ENCODE data around the gene MACROD1. TPM values are rescaled to one million over a fixed set of nuclear protein-coding genes. Genes with fewer than 3 reads are reported as not detected.

MACROD1 gene
- total and polyA plus RNA-seq, 2 of the 13 experiments (the other 11 are each of a cell fraction or from before 2014, with no cell fraction given): 23.1 to 34.5 TPM

DNA sequence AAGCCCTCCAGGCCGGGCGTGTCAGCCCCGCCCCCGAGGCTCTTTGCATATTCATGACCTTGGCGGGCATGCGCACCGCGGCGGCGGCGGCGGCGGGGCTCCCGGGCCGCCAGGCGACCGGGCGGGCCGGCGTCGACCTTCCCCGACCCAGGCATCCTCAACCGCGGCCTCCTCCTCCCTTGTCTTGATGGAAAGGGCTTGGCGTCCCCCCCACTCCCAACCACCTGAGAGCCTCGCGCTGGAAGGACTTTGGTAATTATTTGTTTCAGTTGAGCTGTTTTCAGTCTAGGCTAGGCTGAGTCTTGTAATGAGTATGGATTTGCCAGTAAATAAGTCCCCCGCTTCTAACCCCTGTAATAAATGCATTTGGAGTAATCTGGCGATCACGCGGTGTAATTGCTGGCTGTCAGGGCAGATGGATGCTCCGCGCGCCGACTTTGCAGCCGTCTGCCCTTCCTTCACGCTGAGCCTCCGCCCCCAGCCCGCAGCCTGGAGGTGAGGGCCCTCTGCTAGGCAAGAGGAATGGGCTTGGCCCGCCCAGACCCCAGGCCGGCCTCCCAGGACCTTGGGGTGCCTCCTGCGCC is 105.0 kb downstream of the MACROD1 start:
- ATAC-seq (no peak; the same call in 2 of the 3 replicates), DNase-seq (ENCODE audit: low spot score) (no peak), FAIRE-seq (no peak)
- H2AFZ ChIP-seq (ENCODE audit: low read length): no peak overlapping the region
- H3K4me2 ChIP-seq (ENCODE audit: low read depth, low read length): peak overlapping the region; percentile 32; the same call in 1 of the 2 replicates
- no peak overlapping the region for H3K9ac ChIP-seq (ENCODE audit: insufficient read depth, low read depth, low read length)
- intact Hi-C loops (cut with micrococcal nuclease; ENCODE audit: unreplicated experiment) (no loop called here), in situ Hi-C loops (cut with HindIII; ENCODE audit: extremely low pct_ligation_motif_present, low pct_unique_long_range_greater_than_20kb) (no loop called here)
- peaks cover 4% of the 10 kb centered on the region; the same call in 1 of the 2 replicates for H4K20me1 ChIP-seq (ENCODE audit: insufficient read depth, low read length)
- H3K36me3 ChIP-seq (replicated peaks in 1 of 2; ENCODE audit: control insufficient read depth in 1 of 2, insufficient read depth in 2 of 2, low read length in 2 of 2): no peaks in the 10 kb centered on the region
- no TSS peak for BruUV-seq (replicated peaks)
- WGBS (ENCODE audit: low lambda C conversion rate): 86% methylated on average over 20 of the region's 42 CpGs
- CTCF ChIA-PET (ENCODE audit: low intra/inter-chr PET ratio, low total read pairs): no interaction called here
- H3K27me3 ChIP-seq (ENCODE audit: control insufficient read depth in 1 of 2, insufficient read depth in 2 of 2, low read length in 2 of 2): no peaks in the 10 kb centered on the region
- no peak overlapping the region for H3K27ac ChIP-seq (ENCODE audit: extremely low read length, insufficient read depth, low read length)
- H3K4me1 ChIP-seq (ENCODE audit: insufficient read depth, low read length): no peaks in the 10 kb centered on the region
- POLR2A ChIA-PET: no interaction called here
- no peak overlapping the region for H3K4me3 ChIP-seq (replicated peaks in 1 of 3; ENCODE audit: insufficient read depth in 1 of 3, low read depth in 2 of 3, low read length in 3 of 3)
- H3K79me2 ChIP-seq (ENCODE audit: insufficient read depth, low read length): no peaks in the 10 kb centered on the region
- no peaks in the 10 kb centered on the region for H3K9me3 ChIP-seq (ENCODE audit: low read length)
- TF ChIP-seq, protein P1, sequence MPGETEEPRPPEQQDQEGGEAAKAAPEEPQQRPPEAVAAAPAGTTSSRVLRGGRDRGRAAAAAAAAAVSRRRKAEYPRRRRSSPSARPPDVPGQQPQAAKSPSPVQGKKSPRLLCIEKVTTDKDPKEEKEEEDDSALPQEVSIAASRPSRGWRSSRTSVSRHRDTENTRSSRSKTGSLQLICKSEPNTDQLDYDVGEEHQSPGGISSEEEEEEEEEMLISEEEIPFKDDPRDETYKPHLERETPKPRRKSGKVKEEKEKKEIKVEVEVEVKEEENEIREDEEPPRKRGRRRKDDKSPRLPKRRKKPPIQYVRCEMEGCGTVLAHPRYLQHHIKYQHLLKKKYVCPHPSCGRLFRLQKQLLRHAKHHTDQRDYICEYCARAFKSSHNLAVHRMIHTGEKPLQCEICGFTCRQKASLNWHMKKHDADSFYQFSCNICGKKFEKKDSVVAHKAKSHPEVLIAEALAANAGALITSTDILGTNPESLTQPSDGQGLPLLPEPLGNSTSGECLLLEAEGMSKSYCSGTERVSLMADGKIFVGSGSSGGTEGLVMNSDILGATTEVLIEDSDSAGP (CRISPR knock-in tag; IDR thresholded peaks at IDR 0.05; ENCODE audit: borderline replicate concordance): no peak
- TF ChIP-seq ATM (IDR thresholded peaks at IDR 0.05; ENCODE audit: borderline replicate concordance): no peak
- TF ChIP-seq, protein P2, sequence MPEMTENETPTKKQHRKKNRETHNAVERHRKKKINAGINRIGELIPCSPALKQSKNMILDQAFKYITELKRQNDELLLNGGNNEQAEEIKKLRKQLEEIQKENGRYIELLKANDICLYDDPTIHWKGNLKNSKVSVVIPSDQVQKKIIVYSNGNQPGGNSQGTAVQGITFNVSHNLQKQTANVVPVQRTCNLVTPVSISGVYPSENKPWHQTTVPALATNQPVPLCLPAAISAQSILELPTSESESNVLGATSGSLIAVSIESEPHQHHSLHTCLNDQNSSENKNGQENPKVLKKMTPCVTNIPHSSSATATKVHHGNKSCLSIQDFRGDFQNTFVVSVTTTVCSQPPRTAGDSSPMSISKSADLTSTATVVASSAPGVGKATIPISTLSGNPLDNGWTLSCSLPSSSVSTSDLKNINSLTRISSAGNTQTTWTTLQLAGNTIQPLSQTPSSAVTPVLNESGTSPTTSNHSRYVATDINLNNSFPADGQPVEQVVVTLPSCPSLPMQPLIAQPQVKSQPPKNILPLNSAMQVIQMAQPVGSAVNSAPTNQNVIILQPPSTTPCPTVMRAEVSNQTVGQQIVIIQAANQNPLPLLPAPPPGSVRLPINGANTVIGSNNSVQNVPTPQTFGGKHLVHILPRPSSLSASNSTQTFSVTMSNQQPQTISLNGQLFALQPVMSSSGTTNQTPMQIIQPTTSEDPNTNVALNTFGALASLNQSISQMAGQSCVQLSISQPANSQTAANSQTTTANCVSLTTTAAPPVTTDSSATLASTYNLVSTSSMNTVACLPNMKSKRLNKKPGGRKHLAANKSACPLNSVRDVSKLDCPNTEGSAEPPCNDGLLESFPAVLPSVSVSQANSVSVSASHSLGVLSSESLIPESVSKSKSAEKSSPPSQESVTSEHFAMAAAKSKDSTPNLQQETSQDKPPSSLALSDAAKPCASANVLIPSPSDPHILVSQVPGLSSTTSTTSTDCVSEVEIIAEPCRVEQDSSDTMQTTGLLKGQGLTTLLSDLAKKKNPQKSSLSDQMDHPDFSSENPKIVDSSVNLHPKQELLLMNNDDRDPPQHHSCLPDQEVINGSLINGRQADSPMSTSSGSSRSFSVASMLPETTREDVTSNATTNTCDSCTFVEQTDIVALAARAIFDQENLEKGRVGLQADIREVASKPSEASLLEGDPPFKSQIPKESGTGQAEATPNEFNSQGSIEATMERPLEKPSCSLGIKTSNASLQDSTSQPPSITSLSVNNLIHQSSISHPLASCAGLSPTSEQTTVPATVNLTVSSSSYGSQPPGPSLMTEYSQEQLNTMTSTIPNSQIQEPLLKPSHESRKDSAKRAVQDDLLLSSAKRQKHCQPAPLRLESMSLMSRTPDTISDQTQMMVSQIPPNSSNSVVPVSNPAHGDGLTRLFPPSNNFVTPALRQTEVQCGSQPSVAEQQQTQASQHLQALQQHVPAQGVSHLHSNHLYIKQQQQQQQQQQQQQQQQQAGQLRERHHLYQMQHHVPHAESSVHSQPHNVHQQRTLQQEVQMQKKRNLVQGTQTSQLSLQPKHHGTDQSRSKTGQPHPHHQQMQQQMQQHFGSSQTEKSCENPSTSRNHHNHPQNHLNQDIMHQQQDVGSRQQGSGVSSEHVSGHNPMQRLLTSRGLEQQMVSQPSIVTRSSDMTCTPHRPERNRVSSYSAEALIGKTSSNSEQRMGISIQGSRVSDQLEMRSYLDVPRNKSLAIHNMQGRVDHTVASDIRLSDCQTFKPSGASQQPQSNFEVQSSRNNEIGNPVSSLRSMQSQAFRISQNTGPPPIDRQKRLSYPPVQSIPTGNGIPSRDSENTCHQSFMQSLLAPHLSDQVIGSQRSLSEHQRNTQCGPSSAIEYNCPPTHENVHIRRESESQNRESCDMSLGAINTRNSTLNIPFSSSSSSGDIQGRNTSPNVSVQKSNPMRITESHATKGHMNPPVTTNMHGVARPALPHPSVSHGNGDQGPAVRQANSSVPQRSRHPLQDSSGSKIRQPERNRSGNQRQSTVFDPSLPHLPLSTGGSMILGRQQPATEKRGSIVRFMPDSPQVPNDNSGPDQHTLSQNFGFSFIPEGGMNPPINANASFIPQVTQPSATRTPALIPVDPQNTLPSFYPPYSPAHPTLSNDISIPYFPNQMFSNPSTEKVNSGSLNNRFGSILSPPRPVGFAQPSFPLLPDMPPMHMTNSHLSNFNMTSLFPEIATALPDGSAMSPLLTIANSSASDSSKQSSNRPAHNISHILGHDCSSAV (CRISPR knock-in tag; IDR thresholded peaks at IDR 0.05; ENCODE audit: borderline replicate concordance): no peak
- TF ChIP-seq IKZF4 (CRISPR knock-in tag; IDR thresholded peaks at IDR 0.05; ENCODE audit: borderline replicate concordance, low read depth, not compliant biosample characterization): no peak
- no peak for TF ChIP-seq ZNF768 (CRISPR knock-in tag; IDR thresholded peaks at IDR 0.05)
- no peak for TF ChIP-seq RNF2 (conservative IDR thresholded peaks at IDR 0.05; ENCODE audit: low read depth)
- TF ChIP-seq KLF6 (CRISPR knock-in tag; IDR thresholded peaks at IDR 0.05): no peak
- no peak for TF ChIP-seq ZNF44 (CRISPR knock-in tag; IDR thresholded peaks at IDR 0.05)
- TF ChIP-seq, protein P3, sequence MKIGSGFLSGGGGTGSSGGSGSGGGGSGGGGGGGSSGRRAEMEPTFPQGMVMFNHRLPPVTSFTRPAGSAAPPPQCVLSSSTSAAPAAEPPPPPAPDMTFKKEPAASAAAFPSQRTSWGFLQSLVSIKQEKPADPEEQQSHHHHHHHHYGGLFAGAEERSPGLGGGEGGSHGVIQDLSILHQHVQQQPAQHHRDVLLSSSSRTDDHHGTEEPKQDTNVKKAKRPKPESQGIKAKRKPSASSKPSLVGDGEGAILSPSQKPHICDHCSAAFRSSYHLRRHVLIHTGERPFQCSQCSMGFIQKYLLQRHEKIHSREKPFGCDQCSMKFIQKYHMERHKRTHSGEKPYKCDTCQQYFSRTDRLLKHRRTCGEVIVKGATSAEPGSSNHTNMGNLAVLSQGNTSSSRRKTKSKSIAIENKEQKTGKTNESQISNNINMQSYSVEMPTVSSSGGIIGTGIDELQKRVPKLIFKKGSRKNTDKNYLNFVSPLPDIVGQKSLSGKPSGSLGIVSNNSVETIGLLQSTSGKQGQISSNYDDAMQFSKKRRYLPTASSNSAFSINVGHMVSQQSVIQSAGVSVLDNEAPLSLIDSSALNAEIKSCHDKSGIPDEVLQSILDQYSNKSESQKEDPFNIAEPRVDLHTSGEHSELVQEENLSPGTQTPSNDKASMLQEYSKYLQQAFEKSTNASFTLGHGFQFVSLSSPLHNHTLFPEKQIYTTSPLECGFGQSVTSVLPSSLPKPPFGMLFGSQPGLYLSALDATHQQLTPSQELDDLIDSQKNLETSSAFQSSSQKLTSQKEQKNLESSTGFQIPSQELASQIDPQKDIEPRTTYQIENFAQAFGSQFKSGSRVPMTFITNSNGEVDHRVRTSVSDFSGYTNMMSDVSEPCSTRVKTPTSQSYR (CRISPR knock-in tag; IDR thresholded peaks at IDR 0.05; ENCODE audit: borderline replicate concordance): no peak

Measured in HepG2 (cell line).